ENCODE measurements around the gene CD63. TPM values are rescaled to one million over a fixed set of nuclear protein-coding genes. Genes with fewer than 3 reads are reported as not detected.

CD63 gene
- total and polyA plus RNA-seq, 2 of the 13 experiments (the other 11 are each of a cell fraction or from before 2014, with no cell fraction given), result 234 to 277 TPM

DNA sequence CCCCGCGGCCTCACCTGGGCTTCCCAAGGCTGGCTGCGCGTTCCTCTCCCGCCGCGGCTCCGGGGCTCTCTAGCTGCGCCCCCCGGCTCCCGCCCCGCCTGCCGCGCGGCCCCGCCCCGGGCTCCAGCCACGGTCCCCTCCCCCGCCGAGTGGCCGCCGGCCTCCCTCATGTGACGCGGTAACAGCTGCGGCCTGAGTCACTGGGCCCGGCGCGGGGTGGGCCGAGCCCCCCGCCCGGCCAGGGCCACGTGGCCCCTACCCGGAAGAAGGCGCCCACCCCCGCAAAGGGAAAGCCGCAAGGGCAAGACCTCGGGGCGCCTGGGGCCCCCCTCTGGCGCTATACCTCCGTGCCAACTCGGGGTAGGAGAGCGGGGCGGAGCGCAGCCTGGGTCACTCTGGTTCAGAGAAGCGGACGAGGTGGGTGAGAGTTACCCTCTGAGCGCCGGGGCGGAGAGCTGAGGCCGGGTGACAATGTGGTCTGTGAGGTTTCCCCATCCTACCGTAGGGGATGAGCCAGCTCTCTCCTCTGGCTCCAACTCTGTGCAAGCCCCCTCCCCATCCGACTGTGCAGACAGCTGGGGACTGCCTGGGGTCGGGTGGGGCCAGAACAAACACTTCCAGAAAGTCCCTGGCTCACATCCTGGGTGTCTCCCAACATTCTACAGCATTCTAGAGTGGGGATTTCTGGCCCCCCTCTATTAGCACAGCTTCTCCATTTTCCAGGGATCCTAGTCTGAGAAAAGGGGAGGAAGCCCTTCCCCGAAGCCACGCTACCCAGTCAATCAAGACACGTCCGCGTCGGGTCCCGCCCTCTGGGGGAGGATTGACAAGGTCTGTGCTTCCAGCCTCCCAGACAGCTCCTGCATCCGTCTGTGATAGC, at the start of gene CD63 (continued):
- TF ChIP-seq, protein P1, sequence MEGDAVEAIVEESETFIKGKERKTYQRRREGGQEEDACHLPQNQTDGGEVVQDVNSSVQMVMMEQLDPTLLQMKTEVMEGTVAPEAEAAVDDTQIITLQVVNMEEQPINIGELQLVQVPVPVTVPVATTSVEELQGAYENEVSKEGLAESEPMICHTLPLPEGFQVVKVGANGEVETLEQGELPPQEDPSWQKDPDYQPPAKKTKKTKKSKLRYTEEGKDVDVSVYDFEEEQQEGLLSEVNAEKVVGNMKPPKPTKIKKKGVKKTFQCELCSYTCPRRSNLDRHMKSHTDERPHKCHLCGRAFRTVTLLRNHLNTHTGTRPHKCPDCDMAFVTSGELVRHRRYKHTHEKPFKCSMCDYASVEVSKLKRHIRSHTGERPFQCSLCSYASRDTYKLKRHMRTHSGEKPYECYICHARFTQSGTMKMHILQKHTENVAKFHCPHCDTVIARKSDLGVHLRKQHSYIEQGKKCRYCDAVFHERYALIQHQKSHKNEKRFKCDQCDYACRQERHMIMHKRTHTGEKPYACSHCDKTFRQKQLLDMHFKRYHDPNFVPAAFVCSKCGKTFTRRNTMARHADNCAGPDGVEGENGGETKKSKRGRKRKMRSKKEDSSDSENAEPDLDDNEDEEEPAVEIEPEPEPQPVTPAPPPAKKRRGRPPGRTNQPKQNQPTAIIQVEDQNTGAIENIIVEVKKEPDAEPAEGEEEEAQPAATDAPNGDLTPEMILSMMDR (CRISPR knock-in tag; IDR thresholded peaks at IDR 0.05), result peak; percentile 17; the same call in 1 of the 2 replicates
- TF ChIP-seq ZNF878 (CRISPR knock-in tag; IDR thresholded peaks at IDR 0.05) (0 out of 2 replicates have a peak, but pooled peaks have one; percentile 46), PTBP1 (IDR thresholded peaks at IDR 0.05; ENCODE audit: low read depth, low read length, poor library complexity, severe bottlenecking) (no peak), ZNF629 (CRISPR knock-in tag; conservative IDR thresholded peaks at IDR 0.05) (no peak), ELF1 (CRISPR knock-in tag; IDR thresholded peaks at IDR 0.05) (peak; percentile 86), ZNF792 (CRISPR knock-in tag; IDR thresholded peaks at IDR 0.05) (0 out of 2 replicates have a peak, but pooled peaks have one; percentile 28), ZNF282 (IDR thresholded peaks at IDR 0.05; ENCODE audit: partially characterized antibody) (no peak), POLR2A (IDR thresholded peaks at IDR 0.05; ENCODE audit: insufficient read depth in 1 of 2, low read depth in 2 of 2, low read length in 2 of 2) (peak; percentile 41 to 69; a peak in 2 of 4 replicates), SMARCC2 (IDR thresholded peaks at IDR 0.05) (no peak), U2AF1 (optimal IDR thresholded peaks at IDR 0.05; ENCODE audit: low read depth, low read length) (no peak), ZNF761 (CRISPR knock-in tag; conservative IDR thresholded peaks at IDR 0.05) (no peak), FOXA1 (IDR thresholded peaks at IDR 0.05) (no peak), FOXA1 (CRISPR knock-in tag; IDR thresholded peaks at IDR 0.05) (no peak), MAZ (IDR thresholded peaks at IDR 0.05; ENCODE audit: borderline replicate concordance, low read depth, low read length) (no peak; the same call in 1 of the 2 replicates), MAZ (CRISPR knock-in tag; IDR thresholded peaks at IDR 0.05; ENCODE audit: low read depth) (peak; percentile 68), ZNF292 (CRISPR knock-in tag; IDR thresholded peaks at IDR 0.05; ENCODE audit: borderline replicate concordance, low read depth) (no peak), GABPB1 (CRISPR knock-in tag; IDR thresholded peaks at IDR 0.05) (peak; percentile 76), THAP11 (CRISPR knock-in tag; IDR thresholded peaks at IDR 0.05) (peak; percentile 52; the same call in 1 of the 2 replicates), ZNF558 (CRISPR knock-in tag; IDR thresholded peaks at IDR 0.05; ENCODE audit: borderline replicate concordance) (no peak), RFX5 (IDR thresholded peaks at IDR 0.05; ENCODE audit: low read depth, low read length) (no peak), CREB1 (IDR thresholded peaks at IDR 0.05) (peak; percentile 59), CREB1 (CRISPR knock-in tag; IDR thresholded peaks at IDR 0.05) (peak; percentile 31; the same call in 1 of the 2 replicates), FOXA3 (CRISPR knock-in tag; IDR thresholded peaks at IDR 0.05) (peak; percentile 36; the same call in 1 of the 2 replicates), MXI1 (IDR thresholded peaks at IDR 0.05; ENCODE audit: borderline replicate concordance, low read depth, low read length) (peak; percentile 91; the same call in 1 of the 3 replicates)
- TF ChIP-seq, protein P2, sequence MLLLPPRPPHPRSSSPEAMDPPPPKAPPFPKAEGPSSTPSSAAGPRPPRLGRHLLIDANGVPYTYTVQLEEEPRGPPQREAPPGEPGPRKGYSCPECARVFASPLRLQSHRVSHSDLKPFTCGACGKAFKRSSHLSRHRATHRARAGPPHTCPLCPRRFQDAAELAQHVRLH (CRISPR knock-in tag; IDR thresholded peaks at IDR 0.05; ENCODE audit: borderline replicate concordance, low read depth), result no peak
- TF ChIP-seq, protein P3, sequence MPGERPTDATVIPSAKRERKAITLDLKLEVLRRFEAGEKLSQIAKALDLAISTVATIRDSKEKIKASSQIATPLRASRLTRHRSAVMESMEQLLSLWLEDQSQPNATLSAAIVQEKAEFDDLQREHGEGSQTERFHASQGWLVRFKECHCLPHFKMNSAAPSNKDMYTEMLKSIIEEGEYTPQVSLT (CRISPR knock-in tag; IDR thresholded peaks at IDR 0.05; ENCODE audit: borderline replicate concordance, low read depth), result no peak
- TF ChIP-seq, protein P4, sequence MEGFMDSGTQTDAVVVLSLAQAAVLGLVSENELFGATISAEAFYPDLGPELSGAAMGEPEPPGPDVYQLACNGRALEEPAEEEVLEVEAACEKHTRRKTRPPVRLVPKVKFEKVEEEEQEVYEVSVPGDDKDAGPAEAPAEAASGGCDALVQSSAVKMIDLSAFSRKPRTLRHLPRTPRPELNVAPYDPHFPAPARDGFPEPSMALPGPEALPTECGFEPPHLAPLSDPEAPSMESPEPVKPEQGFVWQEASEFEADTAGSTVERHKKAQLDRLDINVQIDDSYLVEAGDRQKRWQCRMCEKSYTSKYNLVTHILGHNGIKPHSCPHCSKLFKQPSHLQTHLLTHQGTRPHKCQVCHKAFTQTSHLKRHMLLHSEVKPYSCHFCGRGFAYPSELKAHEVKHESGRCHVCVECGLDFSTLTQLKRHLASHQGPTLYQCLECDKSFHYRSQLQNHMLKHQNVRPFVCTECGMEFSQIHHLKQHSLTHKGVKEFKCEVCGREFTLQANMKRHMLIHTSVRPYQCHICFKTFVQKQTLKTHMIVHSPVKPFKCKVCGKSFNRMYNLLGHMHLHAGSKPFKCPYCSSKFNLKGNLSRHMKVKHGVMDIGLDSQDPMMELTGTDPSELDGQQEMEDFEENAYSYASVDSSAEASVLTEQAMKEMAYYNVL (CRISPR knock-in tag; IDR thresholded peaks at IDR 0.05; ENCODE audit: borderline replicate concordance), result no peak; the same call in 1 of the 2 replicates

Measured in HepG2 (cell line).